Cardiac fibroblast (primary cell): Measurements from ENCODE around the gene C10orf67.
A peak's percentile ranks its signal among the peaks of the same experiment; 100 is the strongest.
"Not testable (repeated sequence)": the region's sequence is repeated elsewhere in the genome, so short reads cannot be mapped to it uniquely, and the experiment has no call there.

Source experiments
- DNase-seq, 2 donors: peaks; one replicate each; pipeline versions ENCODE4 v3.0.0 to v3.0.0-alpha.2; 2010; ENCODE audit warnings: low read depth in 2 of 2
- H3K4me3 ChIP-seq, 2 donors: replicated peaks in 1 of 2; 1 replicate in 1 of 2; 2 replicates in 1 of 2; pipeline ENCODE4 v1.5.1; 2011; ENCODE audit warnings: low read depth in 2 of 2, low read length in 2 of 2, mild to moderate bottlenecking in 2 of 2, moderate library complexity in 1 of 2
- CTCF ChIP-seq: IDR thresholded peaks from one replicate; pipeline ENCODE4 v1.5.1; 2011; ENCODE audit warnings: low read depth, mild to moderate bottlenecking, low read length, inconsistent platforms

Gene C10orf67

DNA sequence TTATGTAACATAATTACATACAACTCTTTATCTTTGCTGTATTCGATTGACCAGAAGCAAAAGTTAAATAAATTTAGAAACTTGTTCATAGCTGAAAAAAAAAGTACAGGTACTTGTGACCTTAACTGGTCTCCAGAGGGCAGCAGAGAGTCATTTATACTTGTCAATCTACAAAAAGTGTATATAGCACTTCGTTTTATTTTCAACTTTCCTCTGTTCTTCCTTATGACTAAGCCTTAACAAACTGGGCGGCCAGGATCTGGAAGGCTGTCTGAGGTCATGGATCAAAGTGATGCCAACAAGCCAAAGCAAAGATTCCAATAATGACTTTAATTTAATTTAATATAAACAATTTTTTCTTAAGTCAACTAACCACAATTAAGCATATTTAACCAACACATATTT is 29.8 kb downstream of the C10orf67 start:
- TF ChIP-seq CTCF: peak; percentile 52
- H3K4me3 ChIP-seq: no peak overlapping the region
- DNase-seq: peak; percentile 90 to 92

- no peak for TF ChIP-seq CTCF
Observed at GRCh38 chr10:23311034-23311433, 33.6 kb downstream of the C10orf67 start.

DNA sequence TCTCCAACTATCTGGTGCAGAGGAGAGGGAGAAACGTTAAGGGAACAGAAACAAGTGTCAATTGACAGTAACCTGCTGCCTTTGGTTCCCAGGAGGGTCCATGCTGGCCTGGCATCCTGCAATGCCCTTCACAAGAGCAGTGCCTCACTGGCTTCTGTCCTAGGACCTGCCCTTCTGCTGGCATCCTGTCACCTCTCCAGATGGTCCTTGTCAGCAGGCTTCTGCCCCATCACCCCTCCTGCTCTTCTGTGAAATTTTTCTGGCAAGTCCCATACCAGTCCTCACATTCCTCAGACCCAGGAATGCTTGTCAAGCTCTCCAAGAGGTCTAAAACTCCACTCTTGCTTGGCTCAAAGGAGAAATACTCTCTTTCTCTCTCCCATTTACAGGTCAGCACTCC is 34.2 kb downstream of the C10orf67 start:
- no peak overlapping the region for H3K4me3 ChIP-seq
- TF ChIP-seq CTCF: no peak
- peak in 1 of 2 donors; percentile 27 for DNase-seq

More at GRCh38 chr10:23311034-23311433, 33.6 kb downstream of the C10orf67 start:
- DNase-seq: no peak
- no peak overlapping the region for H3K4me3 ChIP-seq

DNA sequence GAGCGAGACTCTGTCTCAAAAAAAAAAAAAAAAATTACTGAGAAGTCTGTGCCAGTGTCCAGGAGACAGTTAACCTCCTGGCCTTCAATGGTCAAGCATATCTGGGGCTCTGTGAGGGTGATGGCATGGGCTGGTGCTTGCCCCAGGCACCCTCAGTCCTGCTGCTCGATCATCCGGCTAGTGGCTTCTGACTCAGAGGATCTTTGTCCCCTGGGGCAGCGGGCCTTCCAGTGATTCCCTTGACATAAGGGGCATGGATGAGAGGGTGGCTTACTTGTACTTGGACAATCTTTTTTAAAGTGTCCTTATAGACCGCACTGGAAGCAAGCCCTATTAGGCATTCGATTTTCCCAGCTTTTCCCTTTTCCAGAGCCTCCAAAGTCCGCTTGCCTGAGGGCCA is 44.6 kb downstream of the C10orf67 start:
- not testable (repeated sequence) for DNase-seq, H3K4me3 ChIP-seq

DNA sequence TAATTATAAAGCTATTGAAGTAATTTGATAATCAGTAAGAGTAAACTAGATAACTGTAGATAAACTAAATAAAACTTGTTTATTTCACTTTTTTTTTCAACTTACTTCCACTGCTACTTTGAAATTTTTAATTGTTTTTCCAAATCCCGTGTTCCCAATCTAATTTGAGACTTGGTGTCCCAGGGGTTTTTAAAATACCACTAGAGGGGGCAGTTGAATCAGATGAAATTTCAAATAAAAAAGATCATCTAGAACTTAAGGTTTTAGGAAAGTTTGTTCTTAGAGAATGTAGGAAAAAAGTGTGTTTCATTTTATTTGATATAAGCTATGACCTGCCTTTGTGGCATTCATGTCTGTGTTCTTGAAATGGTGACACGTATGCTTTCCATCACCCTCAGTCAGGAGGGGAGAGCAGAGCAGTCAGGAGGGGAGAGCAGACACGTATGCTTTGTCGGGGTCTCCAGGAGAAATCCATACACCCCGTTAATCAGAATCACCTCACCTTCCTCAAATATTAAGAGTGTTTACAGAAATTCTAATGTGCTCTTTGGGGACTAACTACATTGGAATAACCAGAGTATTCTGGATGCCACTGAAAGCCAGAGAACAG is 49.9 kb downstream of the C10orf67 start:
- peak; percentile 28 to 46 for DNase-seq
- peak; percentile 42 for TF ChIP-seq CTCF
- H3K4me3 ChIP-seq: no peak overlapping the region

DNA sequence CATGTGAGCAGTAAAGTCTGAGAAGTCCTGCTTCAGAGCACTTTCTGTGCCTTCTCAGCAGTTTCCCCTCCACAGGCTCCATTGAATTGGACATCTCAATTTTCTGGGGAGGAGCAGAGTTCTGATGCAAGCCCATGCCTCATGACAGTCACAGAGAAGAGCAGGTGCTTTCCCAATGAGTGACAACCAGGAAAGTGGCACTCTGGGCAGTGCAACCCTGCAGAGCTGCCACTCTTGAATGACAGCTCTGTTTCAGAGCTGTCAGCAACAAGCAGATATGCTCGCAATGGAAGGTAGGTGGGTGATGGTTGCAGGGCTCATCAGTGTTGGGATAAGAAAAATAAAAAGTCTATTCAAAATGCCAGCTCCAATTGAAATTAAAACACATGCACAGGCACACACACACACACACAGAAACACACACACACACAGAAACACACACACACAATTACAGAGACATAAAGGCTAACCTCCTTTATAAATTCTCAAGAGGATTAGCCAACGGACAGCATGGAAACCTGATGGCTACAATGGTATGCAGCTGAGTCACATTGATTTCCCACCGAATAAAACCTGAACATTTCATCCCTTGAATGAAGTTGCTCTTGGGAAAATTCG is 50.5 kb downstream of the C10orf67 start:
- DNase-seq: no peak
- no peak overlapping the region for H3K4me3 ChIP-seq
- no peak for TF ChIP-seq CTCF

GRCh38 chr10:23293145-23293724 is 51.4 kb downstream of the C10orf67 start:
- peak; percentile 54 for TF ChIP-seq CTCF
- DNase-seq: peak; percentile 40
- H3K4me3 ChIP-seq: no peak overlapping the region
